PC-9 (cell line): ENCODE results near the gene GALNT5.

ENCODE experiments used
- EZH2 ChIP-seq: fragments of 200-600 bp; sonication (generic); IDR thresholded peaks from 2 replicates; pipeline ENCODE4 v1.8.0; 2017; ENCODE audit warnings: antibody characterized with exemption, low read depth
- TF ChIP-seq, protein P1 (sequence below): fragments of 200-600 bp; sonication (generic); conservative IDR thresholded peaks from 2 replicates; pipeline ENCODE4 v1.6.1; 2017; ENCODE audit warnings: mixed run types, antibody characterized with exemption, mild to moderate bottlenecking, moderate library complexity

DNA sequence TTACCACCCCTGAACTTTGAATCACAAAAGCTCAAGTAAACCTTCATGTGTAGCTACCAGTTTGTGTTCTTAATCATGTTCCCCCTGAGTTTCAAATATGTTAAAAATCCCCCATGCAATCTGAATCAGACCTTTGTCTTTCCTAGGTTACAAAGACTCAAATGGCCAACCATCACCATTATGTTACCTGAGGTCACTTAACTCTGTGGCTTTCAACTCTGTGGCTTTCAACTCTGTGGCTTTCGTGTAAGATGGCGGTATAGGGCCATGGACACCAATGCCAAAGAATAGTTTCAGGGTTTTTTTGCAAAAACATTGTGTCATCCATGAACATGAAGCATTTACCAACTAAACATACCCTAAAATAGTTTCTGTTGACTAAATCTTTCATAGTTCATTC is 61.4 kb downstream of the GALNT5 start:
- TF ChIP-seq, protein P1, sequence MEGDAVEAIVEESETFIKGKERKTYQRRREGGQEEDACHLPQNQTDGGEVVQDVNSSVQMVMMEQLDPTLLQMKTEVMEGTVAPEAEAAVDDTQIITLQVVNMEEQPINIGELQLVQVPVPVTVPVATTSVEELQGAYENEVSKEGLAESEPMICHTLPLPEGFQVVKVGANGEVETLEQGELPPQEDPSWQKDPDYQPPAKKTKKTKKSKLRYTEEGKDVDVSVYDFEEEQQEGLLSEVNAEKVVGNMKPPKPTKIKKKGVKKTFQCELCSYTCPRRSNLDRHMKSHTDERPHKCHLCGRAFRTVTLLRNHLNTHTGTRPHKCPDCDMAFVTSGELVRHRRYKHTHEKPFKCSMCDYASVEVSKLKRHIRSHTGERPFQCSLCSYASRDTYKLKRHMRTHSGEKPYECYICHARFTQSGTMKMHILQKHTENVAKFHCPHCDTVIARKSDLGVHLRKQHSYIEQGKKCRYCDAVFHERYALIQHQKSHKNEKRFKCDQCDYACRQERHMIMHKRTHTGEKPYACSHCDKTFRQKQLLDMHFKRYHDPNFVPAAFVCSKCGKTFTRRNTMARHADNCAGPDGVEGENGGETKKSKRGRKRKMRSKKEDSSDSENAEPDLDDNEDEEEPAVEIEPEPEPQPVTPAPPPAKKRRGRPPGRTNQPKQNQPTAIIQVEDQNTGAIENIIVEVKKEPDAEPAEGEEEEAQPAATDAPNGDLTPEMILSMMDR = no peak
- no peak for TF ChIP-seq EZH2
